Memory B cell (primary cell): ENCODE data around the gene SLC17A7.

Source experiments
- ATAC-seq: fragments of 150-1000 bp; cut with Tn5 transposase; 2 replicates; pipeline ENCODE4 v1.10.0; 2021; ENCODE audit warnings: low read depth, mild to moderate bottlenecking, moderate library complexity
- DNase-seq, 2 donors: peaks; one replicate each; pipeline ENCODE4 v3.0.0; 2022; ENCODE audit warnings: low spot score in 2 of 2
- H3K27ac Mint-ChIP-seq: one replicate; pipeline ENCODE4 v1.8.0; 2022; ENCODE audit warnings: mild to moderate bottlenecking, moderate library complexity, mixed read lengths
- H3K27me3 Mint-ChIP-seq: one replicate; pipeline ENCODE4 v1.8.0; 2022; ENCODE audit warnings: mixed read lengths
- H3K36me3 Mint-ChIP-seq: one replicate; pipeline ENCODE4 v1.8.0; 2022; ENCODE audit warnings: mild to moderate bottlenecking, mixed read lengths
- H3K4me1 Mint-ChIP-seq: one replicate; pipeline ENCODE4 v1.8.0; 2022; ENCODE audit warnings: mixed read lengths
- H3K4me3 Mint-ChIP-seq: one replicate; pipeline ENCODE4 v1.8.0; 2022; ENCODE audit warnings: mild to moderate bottlenecking, moderate library complexity, mixed read lengths
- H3K9me3 Mint-ChIP-seq: one replicate; pipeline ENCODE4 v1.8.0; 2022; ENCODE audit warnings: mixed read lengths

SLC17A7 gene

GRCh38 chr19:49432141-49433073 lies 8.9 kb downstream of the SLC17A7 start:
- H3K27ac Mint-ChIP-seq, result no peak overlapping the region
- DNase-seq, result no peak
- peaks cover 42% of the 10 kb centered on the region for H3K4me1 Mint-ChIP-seq
- H3K4me3 Mint-ChIP-seq, result peak overlapping the region; percentile 35
- ATAC-seq, result peak; percentile 42
- H3K27me3 Mint-ChIP-seq, result peaks cover 54% of the 10 kb centered on the region
- no peaks in the 10 kb centered on the region for H3K9me3 Mint-ChIP-seq
- no peaks in the 10 kb centered on the region for H3K36me3 Mint-ChIP-seq

GRCh38 chr19:49431330-49431749 lies 10.0 kb downstream of the SLC17A7 start:
- Mint-ChIP-seq H3K4me1 (peaks cover 47% of the 10 kb centered on the region), H3K4me3 (no peak overlapping the region), H3K27me3 (peaks cover 59% of the 10 kb centered on the region), H3K27ac (no peak overlapping the region), H3K36me3 (peaks cover 1% of the 10 kb centered on the region), H3K9me3 (no peaks in the 10 kb centered on the region)
- DNase-seq (no peak), ATAC-seq (peak; percentile 30)

GRCh38 chr19:49430678-49431329 lies 10.5 kb downstream of the SLC17A7 start:
- DNase-seq, result no peak
- Mint-ChIP-seq H3K36me3 (peaks cover 1% of the 10 kb centered on the region), H3K27me3 (peaks cover 59% of the 10 kb centered on the region), H3K27ac (no peak overlapping the region), H3K4me3 (no peak overlapping the region), H3K9me3 (no peaks in the 10 kb centered on the region), H3K4me1 (peaks cover 46% of the 10 kb centered on the region)
- peak; percentile 35 for ATAC-seq

- H3K4me3 Mint-ChIP-seq, result no peak overlapping the region
- peaks cover 1% of the 10 kb centered on the region for H3K36me3 Mint-ChIP-seq
- peaks cover 61% of the 10 kb centered on the region for H3K27me3 Mint-ChIP-seq
- peaks cover 48% of the 10 kb centered on the region for H3K4me1 Mint-ChIP-seq
- no peaks in the 10 kb centered on the region for H3K9me3 Mint-ChIP-seq
- ATAC-seq, result no peak
- no peak for DNase-seq
- H3K27ac Mint-ChIP-seq, result no peak overlapping the region
Measured at GRCh38 chr19:49430172-49430677, 11.1 kb downstream of the SLC17A7 start.

GRCh38 chr19:49428547-49429451 lies 12.5 kb downstream of the SLC17A7 start:
- Mint-ChIP-seq H3K9me3 (no peaks in the 10 kb centered on the region), H3K27ac (no peak overlapping the region), H3K4me3 (peak overlapping the region; percentile 67), H3K4me1 (peaks cover 50% of the 10 kb centered on the region), H3K36me3 (peaks cover 1% of the 10 kb centered on the region), H3K27me3 (peaks cover 65% of the 10 kb centered on the region)
- no peak for ATAC-seq
- DNase-seq, result no peak

GRCh38 chr19:49427855-49428546 lies 13.3 kb downstream of the SLC17A7 start:
- ATAC-seq (peak; percentile 42), DNase-seq (no peak)
- H3K9me3 Mint-ChIP-seq, result no peaks in the 10 kb centered on the region
- H3K4me1 Mint-ChIP-seq, result peaks cover 52% of the 10 kb centered on the region
- H3K27ac Mint-ChIP-seq, result no peak overlapping the region
- peak overlapping the region; percentile 67 for H3K4me3 Mint-ChIP-seq
- H3K27me3 Mint-ChIP-seq, result peaks cover 63% of the 10 kb centered on the region
- peaks cover 4% of the 10 kb centered on the region for H3K36me3 Mint-ChIP-seq

GRCh38 chr19:49427339-49427738 lies 14.0 kb downstream of the SLC17A7 start:
- Mint-ChIP-seq H3K4me3 (no peak overlapping the region), H3K27me3 (peaks cover 64% of the 10 kb centered on the region), H3K4me1 (peaks cover 56% of the 10 kb centered on the region), H3K9me3 (no peaks in the 10 kb centered on the region), H3K36me3 (peaks cover 4% of the 10 kb centered on the region), H3K27ac (no peak overlapping the region)
- no peak for DNase-seq
- no peak for ATAC-seq

GRCh38 chr19:49425922-49426592 lies 15.3 kb downstream of the SLC17A7 start:
- no peak overlapping the region for H3K27ac Mint-ChIP-seq
- peaks cover 58% of the 10 kb centered on the region for H3K4me1 Mint-ChIP-seq
- H3K27me3 Mint-ChIP-seq, result peaks cover 65% of the 10 kb centered on the region
- peak in 1 of 2 donors; percentile 43 for DNase-seq
- peaks cover 4% of the 10 kb centered on the region for H3K36me3 Mint-ChIP-seq
- no peaks in the 10 kb centered on the region for H3K9me3 Mint-ChIP-seq
- no peak overlapping the region for H3K4me3 Mint-ChIP-seq
- no peak for ATAC-seq

- Mint-ChIP-seq H3K4me1 (peaks cover 52% of the 10 kb centered on the region), H3K9me3 (no peaks in the 10 kb centered on the region), H3K36me3 (peaks cover 4% of the 10 kb centered on the region), H3K27me3 (peaks cover 61% of the 10 kb centered on the region), H3K4me3 (no peak within 1 kb of the TSS), H3K27ac (no peak within 1 kb of the TSS)
- DNase-seq (no peak), ATAC-seq (no peak)
Measured at GRCh38 chr19:49425178-49425577, 16.1 kb downstream of the SLC17A7 start, which contains the start of gene GFY. TSS of gene GFY (plus strand) at chr19:49425388. CDS start at chr19:49426431, 1,043 bp downstream.

GRCh38 chr19:49423985-49424303 lies 17.4 kb downstream of the SLC17A7 start:
- H3K4me3 Mint-ChIP-seq, result no peak overlapping the region
- no peak for DNase-seq
- peaks cover 63% of the 10 kb centered on the region for H3K27me3 Mint-ChIP-seq
- H3K27ac Mint-ChIP-seq, result no peak overlapping the region
- H3K36me3 Mint-ChIP-seq, result peaks cover 4% of the 10 kb centered on the region
- ATAC-seq, result no peak
- H3K9me3 Mint-ChIP-seq, result no peaks in the 10 kb centered on the region
- H3K4me1 Mint-ChIP-seq, result peaks cover 44% of the 10 kb centered on the region

GRCh38 chr19:49423071-49423984 lies 18.0 kb downstream of the SLC17A7 start, which contains the start of gene PTH2:
TSS of gene PTH2 (minus strand) at chr19:49423441. CDS start at chr19:49423339, 102 bp downstream.
- DNase-seq (no peak), ATAC-seq (peak; percentile 34)

More at GRCh38 chr19:49423071-49423984, 18.0 kb downstream of the SLC17A7 start, which contains the start of gene PTH2:
- Mint-ChIP-seq H3K4me3 (peak within 1 kb of the TSS; percentile 75), H3K36me3 (peaks cover 4% of the 10 kb centered on the region), H3K9me3 (no peaks in the 10 kb centered on the region), H3K27me3 (peaks cover 63% of the 10 kb centered on the region), H3K27ac (no peak within 1 kb of the TSS), H3K4me1 (peaks cover 41% of the 10 kb centered on the region)
